ENCODE results near the gene TPM3.
"Not testable (repeated sequence)": the region's sequence is repeated elsewhere in the genome, so short reads cannot be mapped to it uniquely, and the experiment has no call there.

Gene TPM3

GRCh38 chr1:154206196-154206595, 14.3 kb upstream of the TPM3 start, which contains the start of gene CFAP141:
Gene CFAP141, minus strand, starts transcription at chr1:154206333. Its CDS starts 26 bp downstream, at chr1:154206307.
- in situ Hi-C loops (cut with MboI; ENCODE audit: low sequenced_read_pairs): no loop called here

DNA sequence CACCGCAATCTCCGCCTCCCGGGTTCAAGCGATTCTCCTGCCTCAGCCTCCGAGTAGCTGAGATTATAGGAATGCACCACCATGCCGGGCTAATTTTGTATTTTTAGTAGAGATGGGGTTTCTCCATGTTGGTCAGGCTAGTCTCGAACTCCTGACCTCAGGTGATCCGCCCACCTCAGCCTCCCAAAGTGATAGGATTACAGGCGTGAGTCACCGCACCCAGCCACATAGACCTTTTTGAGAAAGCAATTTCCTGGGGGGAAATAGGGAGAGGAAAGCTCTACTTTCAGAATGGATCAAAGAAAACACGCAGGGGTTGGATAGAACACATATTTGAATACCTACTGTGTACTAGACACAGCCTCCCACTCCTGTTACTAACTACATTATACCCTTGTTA, 13.9 kb upstream of the TPM3 start:
- in situ Hi-C loops (cut with MboI; ENCODE audit: low sequenced_read_pairs): not testable (repeated sequence)

GRCh38 chr1:154199563-154199879, 7.6 kb upstream of the TPM3 start:
- in situ Hi-C loops (cut with MboI; ENCODE audit: low sequenced_read_pairs): no loop called here

- in situ Hi-C loops (cut with MboI; ENCODE audit: low sequenced_read_pairs): no loop called here
Measured at GRCh38 chr1:154198756-154199562, 7.1 kb upstream of the TPM3 start.

DNA sequence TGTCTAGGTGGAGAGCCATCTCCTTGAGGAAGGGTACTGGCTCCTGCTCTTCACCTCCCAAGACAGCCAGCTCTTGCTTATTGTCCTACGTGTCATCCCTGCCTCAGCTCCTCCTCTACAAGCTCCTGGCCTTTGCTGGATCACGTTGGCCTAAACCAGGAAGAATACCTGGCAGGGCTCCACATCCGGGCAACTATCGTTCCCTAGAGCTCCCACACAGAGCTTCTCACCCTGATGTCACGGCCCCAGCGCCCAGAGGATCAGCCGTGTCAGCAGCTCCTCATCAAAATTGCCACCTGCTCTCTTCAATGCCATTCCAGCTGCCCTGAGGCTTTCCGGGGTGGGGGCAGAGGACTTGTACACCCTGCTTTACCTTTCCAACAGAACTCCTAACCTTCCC, 1.9 kb upstream of the TPM3 start:
- in situ Hi-C loops (cut with MboI; ENCODE audit: low sequenced_read_pairs): no loop called here

GRCh38 chr1:154192476-154192875, 576 bp upstream of the TPM3 start:
- in situ Hi-C loops (cut with MboI; ENCODE audit: low sequenced_read_pairs): no loop called here

- in situ Hi-C loops (cut with MboI; ENCODE audit: low sequenced_read_pairs): no loop called here
Measured at GRCh38 chr1:154190550-154190949, 1.4 kb downstream of the TPM3 start.

- in situ Hi-C loops (cut with MboI; ENCODE audit: low sequenced_read_pairs): no loop called here
Measured at GRCh38 chr1:154186852-154187501, 4.9 kb downstream of the TPM3 start.

GRCh38 chr1:154186177-154186576, 5.7 kb downstream of the TPM3 start:
- in situ Hi-C loops (cut with MboI; ENCODE audit: low sequenced_read_pairs): no loop called here

DNA sequence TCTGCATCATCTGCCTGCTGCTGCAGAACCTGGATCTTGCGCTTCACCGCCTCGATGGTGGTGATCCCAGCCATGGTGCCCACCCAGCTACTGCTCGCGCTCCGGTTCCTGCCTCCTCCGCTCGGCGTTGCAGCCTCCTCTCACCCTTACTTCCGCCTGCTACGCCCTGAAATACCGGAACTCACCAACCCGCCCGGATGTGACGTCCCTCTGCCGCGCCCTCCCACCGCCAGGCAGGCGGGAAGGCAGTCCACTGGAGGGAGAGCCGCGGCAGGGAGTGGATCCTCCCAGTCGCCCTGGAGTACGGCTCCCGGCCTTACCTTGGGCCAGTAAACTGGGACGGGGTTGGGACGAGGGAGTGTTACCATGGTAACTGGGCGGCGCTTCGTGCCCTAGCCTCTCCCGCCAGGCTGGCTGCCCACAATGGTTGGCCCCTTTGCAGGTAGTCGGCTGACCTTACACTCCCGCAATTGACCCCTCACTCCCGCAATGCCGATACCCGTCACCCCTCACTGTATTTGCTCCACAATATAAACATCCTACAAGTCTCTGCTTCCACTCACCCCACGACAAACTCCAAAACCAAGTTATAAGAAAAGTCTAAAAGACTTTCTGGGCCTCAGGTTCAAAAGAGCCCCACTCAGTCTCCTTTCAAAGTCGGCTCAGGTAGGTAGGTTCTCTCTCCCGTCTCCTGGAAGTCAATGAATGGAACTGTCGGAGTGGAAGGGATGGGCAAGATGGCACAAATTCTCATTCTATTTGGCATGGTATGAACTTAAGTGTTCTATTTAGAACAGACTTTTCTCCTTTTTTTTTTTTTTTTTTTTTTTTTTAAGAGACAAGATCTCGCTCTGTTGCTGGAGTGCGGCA, 8.6 kb downstream of the TPM3 start:
- in situ Hi-C loops (cut with MboI; ENCODE audit: low sequenced_read_pairs): no loop called here

- in situ Hi-C loops (cut with MboI; ENCODE audit: low sequenced_read_pairs): no loop called here
Measured at GRCh38 chr1:154182344-154183045, 9.4 kb downstream of the TPM3 start.

- in situ Hi-C loops (cut with MboI; ENCODE audit: low sequenced_read_pairs): no loop called here
Measured at GRCh38 chr1:154181944-154182343, 10.0 kb downstream of the TPM3 start.

DNA sequence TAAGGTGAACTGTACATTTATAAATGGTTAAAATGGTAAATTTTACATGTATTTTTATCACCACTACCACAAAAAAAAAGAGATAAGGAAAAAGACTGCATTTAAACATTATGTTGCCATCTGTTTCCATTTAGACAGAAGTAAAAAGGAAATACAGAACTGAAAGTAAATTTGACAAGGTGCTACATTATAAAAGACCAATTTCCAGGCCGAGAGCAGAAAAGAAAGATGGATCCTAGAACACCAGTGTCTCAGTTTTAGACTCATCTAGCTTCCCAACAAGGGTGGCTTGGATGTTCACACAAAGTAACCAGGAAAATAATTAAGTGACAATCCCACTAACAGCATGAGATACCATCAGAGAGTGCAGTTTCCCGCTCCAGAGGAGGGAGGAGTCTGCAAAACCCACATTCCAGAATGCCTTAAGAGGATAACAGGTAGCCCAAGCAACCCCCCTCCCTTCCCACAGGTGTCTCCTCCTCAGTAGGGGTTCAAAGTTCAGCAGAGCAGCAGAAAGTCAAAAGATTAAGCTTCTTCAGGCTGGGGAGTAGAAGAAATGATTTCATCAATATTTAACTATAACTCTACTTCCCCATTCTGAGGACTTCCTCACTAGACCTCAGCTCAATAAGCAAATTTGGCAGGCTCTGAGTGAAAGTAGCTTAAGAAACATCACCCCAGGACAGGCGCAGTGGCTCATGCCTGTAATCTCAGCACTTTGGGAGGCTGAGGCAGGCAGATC, 11.8 kb downstream of the TPM3 start:
- in situ Hi-C loops (cut with MboI; ENCODE audit: low sequenced_read_pairs): no loop called here

- in situ Hi-C loops (cut with MboI; ENCODE audit: low sequenced_read_pairs): no loop called here
Measured at GRCh38 chr1:154178911-154179811, 12.7 kb downstream of the TPM3 start.

DNA sequence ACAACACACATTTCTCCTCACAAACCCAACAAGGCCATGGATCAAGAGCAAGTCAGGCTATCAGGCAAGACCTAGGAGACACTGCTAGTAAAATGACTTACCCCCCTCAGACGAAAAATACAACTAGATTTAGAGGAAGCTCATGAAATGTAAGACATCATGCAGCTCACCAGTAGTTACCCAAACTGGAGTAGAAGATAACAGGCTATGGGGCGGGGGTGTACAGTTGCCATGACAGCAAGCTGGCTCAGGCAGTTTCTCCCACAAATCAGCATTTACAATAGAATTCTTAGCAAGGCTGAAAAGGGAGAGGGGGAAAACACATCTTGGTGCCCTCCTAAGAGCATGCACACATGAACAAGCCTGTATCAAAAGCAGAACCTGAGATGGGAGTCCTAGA, 13.9 kb downstream of the TPM3 start:
- in situ Hi-C loops (cut with MboI; ENCODE audit: low sequenced_read_pairs): no loop called here

DNA sequence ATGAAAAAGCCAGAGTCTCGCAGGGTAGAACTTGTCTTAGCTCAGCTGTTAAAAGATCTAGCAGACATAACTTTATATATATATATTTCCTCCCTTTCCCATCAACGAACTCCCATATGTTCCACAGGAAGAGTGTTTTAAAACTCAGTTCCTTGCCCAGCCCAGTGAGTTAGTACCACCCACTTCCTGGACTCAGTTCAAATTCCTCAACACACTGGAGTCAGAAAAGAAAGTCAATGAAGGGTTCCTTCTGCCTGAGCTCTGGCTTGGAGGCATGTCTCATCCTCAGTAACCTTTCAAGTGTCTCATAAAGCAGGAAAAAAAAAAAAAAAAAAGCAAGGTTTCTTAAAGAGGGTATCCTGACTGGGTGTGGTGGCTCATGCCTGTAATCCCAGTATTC, 15.6 kb downstream of the TPM3 start:
- in situ Hi-C loops (cut with MboI; ENCODE audit: low sequenced_read_pairs): no loop called here

- in situ Hi-C loops (cut with MboI; ENCODE audit: low sequenced_read_pairs): no loop called here
Measured at GRCh38 chr1:154174654-154175053, 17.2 kb downstream of the TPM3 start.

DNA sequence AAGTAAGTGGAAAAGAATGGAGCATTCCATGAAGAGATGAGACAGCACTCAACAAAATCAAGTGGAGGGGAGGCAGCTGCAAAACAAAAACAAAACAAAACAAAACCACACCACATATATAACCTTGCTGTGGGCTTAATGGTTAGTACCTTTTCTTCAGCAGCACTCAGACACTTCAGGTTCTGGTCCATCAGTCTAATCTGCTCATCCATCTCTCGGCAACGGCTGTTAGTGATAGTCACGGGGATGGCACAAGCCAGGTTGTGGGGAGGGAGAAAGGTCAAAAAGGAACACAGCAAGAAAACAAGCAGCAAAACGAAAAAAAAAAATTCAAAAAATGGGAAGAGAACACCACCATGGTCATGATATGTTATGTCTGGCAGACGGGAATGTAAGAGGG, 20.0 kb downstream of the TPM3 start:
- in situ Hi-C loops (cut with MboI; ENCODE audit: low sequenced_read_pairs): no loop called here

DNA sequence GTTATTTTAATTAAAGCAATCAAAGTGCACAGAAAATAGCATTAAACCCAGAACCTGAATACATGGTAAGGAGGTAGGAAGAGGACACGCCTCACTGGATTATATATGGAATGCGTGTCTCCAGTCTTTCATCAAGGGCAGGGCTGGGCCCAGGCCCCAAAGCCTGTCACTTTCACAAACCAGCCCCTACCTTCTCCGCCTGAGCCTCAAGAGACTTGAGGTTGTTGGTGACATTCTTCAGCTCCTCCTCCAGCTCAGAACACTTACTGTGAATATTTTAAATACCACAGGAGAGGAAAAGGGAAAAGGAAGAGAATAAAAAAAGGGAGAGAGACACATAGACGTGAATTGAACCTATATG, 20.7 kb downstream of the TPM3 start:
- in situ Hi-C loops (cut with MboI; ENCODE audit: low sequenced_read_pairs): no loop called here

All from HL-60/S4 treated with retinoic acid at 250 ng/mL for 4 days and 3 days (cell line).